Common myeloid progenitor, CD34-positive (primary cell): ENCODE measurements around the gene CD300LD.
"Not testable (repeated sequence)": the region's sequence is repeated elsewhere in the genome, so short reads cannot be mapped to it uniquely, and the experiment has no call there.

Source experiments
- CTCF ChIA-PET: fragments of 350-600 bp; sonication (Branson Sonifier 250); formaldehyde crosslinking; loops from one replicate; lab custom pipeline; 2021; ENCODE audit warnings: antibody characterized with exemption; lab: Charles Lee
- POLR2A ChIA-PET: fragments of 350-600 bp; sonication (Branson Sonifier 250); formaldehyde crosslinking; loops from one replicate; lab custom pipeline; 2021; ENCODE audit warnings: antibody characterized with exemption; lab: Charles Lee
- DNase-seq, 3 donors: peaks; one replicate each; pipeline versions ENCODE4 v3.0.0 to v3.0.0-alpha.2; 2013
- H3K27ac ChIP-seq, 2 experiments: 1 replicate in 1 of 2; 2 replicates in 1 of 2; pipeline ENCODE4 v1.7.0; 2013; ENCODE audit warnings: inconsistent platforms in 2 of 2, low read length in 2 of 2, mild to moderate bottlenecking in 2 of 2, low read depth in 1 of 2, moderate library complexity in 1 of 2; ENCODE audit not compliant: severe bottlenecking in 2 of 2, insufficient read depth in 1 of 2, poor library complexity in 1 of 2
- H3K27me3 ChIP-seq, 5 experiments: replicated peaks in 2 of 5; 1 replicate in 3 of 5; 2 replicates in 2 of 5; pipeline versions ENCODE4 v1.6.1 to v1.7.0; 2013; ENCODE audit warnings: low read length in 4 of 5, mild to moderate bottlenecking in 2 of 5, moderate library complexity in 2 of 5, inconsistent platforms in 1 of 5; ENCODE audit not compliant: insufficient read depth in 5 of 5, control insufficient read depth in 4 of 5
- H3K36me3 ChIP-seq, 4 experiments: 1 replicate in 2 of 4; 2 replicates in 2 of 4; pipeline versions ENCODE4 v1.6.1 to v1.7.0; 2013; ENCODE audit warnings: low read length in 3 of 4, control low read depth in 1 of 4, mild to moderate bottlenecking in 1 of 4; ENCODE audit not compliant: control insufficient read depth in 4 of 4, insufficient read depth in 4 of 4
- H3K4me1 ChIP-seq, 4 experiments: 1 replicate in 3 of 4; 2 replicates in 1 of 4; pipeline versions ENCODE4 v1.6.1 to v1.7.1; 2013; ENCODE audit warnings: low read length in 3 of 4, mild to moderate bottlenecking in 3 of 4, control low read depth in 1 of 4, inconsistent platforms in 1 of 4, moderate library complexity in 1 of 4; ENCODE audit not compliant: control insufficient read depth in 4 of 4, insufficient read depth in 4 of 4; ENCODE audit errors: control extremely low read depth in 1 of 4
- H3K4me3 ChIP-seq, 7 experiments: 1 replicate in 4 of 7; 2 replicates in 3 of 7; pipeline versions ENCODE4 v1.5.1 to v1.7.0; 2013; ENCODE audit warnings: mild to moderate bottlenecking in 7 of 7, low read length in 6 of 7, moderate library complexity in 6 of 7, inconsistent platforms in 2 of 7, low read depth in 2 of 7, control low read depth in 1 of 7; ENCODE audit not compliant: insufficient read depth in 4 of 7, control insufficient read depth in 1 of 7; ENCODE audit errors: extremely low read depth in 1 of 7
- H3K9me3 ChIP-seq, 5 experiments: 1 replicate in 4 of 5; 2 replicates in 1 of 5; pipeline versions ENCODE4 v1.6.1 to v1.7.1; 2013; ENCODE audit warnings: low read length in 4 of 5, mild to moderate bottlenecking in 2 of 5, inconsistent platforms in 1 of 5, low read depth in 1 of 5, moderate library complexity in 1 of 5; ENCODE audit not compliant: control insufficient read depth in 4 of 5, insufficient read depth in 2 of 5; ENCODE audit errors: control extremely low read depth in 1 of 5
- WGBS: methylation state at CpG from one replicate; pipeline ENCODE4 v1.1.5; 2013; ENCODE audit not compliant: insufficient coverage; 5-methylcytosine and 5-hydroxymethylcytosine counted together

CD300LD gene

DNA sequence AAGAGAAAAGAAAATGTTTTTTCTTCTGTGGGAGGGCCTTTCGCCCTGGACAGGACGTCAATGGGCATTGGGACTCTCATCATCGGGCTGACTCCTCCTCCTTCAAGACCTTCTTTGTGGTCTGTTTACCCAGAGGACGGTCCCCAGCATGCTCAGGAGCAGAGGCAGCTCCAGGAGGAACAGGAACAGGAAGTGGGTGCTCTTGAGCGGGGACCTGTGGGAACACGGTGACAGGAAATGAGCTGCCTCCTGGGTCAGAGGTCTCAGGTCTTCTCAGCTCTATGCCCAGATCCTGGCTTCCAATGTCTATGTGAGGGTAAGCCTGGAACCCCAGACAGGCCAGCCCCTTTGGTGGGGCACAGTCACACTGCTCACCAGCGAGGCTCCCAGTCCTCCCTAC, 12.2 kb downstream of the CD300LD start:
- Histone ChIP-seq H3K4me1 (peaks cover 0 to 9% (median 8%) of the 10 kb centered on the region in 4 experiments), H3K9me3 (peaks cover 0 to 7% (median 5%) of the 10 kb centered on the region in 5 experiments), H3K27ac (no peak overlapping the region), H3K27me3 (peaks cover 0 to 2% (median 0%) of the 10 kb centered on the region in 5 experiments), H3K36me3 (no peaks in the 10 kb centered on the region), H3K4me3 (peak overlapping the region in 1 of 7 experiments; percentile 11)
- DNase-seq: no peak
- CTCF ChIA-PET: interaction anchor here (0.8 to 1.0 kb wide), 2 partner anchors 31 to 123 kb away, joined by 3 read pairs; no protein-coding TSS in a partner anchor
- POLR2A ChIA-PET: no interaction called here
- WGBS: 42% methylated on average over 5 of the region's 7 CpGs

DNA sequence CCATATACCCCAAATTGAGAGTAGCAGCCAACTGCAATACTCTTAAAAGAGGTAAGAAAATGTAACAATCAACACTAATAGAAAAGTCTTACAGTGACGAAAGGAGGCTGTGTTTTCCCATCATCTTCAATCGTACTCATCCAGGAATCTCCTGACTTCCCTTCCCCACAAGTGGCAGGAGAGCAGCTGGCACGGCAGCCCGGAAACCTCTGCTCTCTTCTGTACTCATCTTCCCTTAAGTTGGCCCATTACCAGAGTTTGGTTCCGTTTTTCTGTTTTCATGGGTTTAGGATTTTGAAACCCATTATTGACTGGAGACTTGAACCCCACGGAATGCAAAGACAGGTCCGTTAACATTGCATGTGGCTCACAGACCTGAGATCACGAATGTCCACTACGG, 13.1 kb downstream of the CD300LD start:
- no peaks in the 10 kb centered on the region for H3K9me3 ChIP-seq
- 86% methylated on average over 6 of the region's 9 CpGs for WGBS
- ChIA-PET CTCF (interaction anchor here (0.7 to 1.2 kb wide), 4 partner anchors 13 to 122 kb away, joined by 3 to 4 read pairs (median 3); no protein-coding TSS in a partner anchor), POLR2A (no interaction called here)
- H3K36me3 ChIP-seq: no peaks in the 10 kb centered on the region
- H3K27me3 ChIP-seq: no peaks in the 10 kb centered on the region
- peaks cover 0 to 9% (median 8%) of the 10 kb centered on the region in 4 experiments for H3K4me1 ChIP-seq
- DNase-seq: no peak
- no peak overlapping the region for H3K4me3 ChIP-seq
- no peak overlapping the region for H3K27ac ChIP-seq

DNA sequence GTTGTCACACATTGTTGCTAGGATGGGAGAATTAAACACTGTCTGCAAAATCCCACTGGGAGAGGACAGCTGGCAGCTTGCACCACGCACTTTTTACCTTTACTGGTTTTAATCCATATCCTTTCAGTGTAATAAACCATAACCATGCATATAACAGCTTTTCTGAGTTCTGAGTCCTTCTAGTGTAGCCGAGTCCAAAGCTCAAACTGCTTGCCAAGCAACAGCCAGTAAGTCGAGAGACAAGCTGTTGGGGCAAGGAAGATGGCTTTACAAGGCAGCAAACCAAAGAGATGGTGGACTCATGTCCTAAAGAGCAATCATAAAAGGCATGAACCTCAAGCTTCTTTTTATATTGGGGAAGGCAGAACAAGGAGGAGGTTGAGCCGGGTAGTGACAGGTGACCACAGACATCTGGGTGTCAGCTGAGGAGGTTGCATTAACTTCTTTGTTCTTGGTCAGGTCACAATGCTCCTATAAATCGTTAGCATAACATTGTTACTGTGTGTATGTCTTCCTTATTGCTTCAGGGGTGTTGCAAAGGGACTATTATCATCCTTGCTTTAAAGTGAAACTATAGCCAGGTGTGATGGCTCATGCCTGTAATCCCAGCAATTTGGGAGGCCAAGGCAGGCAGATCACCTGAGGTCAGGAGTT, 17.5 kb downstream of the CD300LD start:
- H3K4me1 ChIP-seq: peaks cover 0 to 10% (median 7%) of the 10 kb centered on the region in 4 experiments
- ChIA-PET CTCF (interaction anchor here (1.3 to 1.7 kb wide), 4 partner anchors 9 to 29 kb away, joined by 3 to 6 read pairs (median 5); no protein-coding TSS in a partner anchor), POLR2A (no interaction called here)
- WGBS: 95% methylated on average over 4 of the region's 5 CpGs
- DNase-seq: no peak
- no peaks in the 10 kb centered on the region for H3K36me3 ChIP-seq
- H3K9me3 ChIP-seq: no peaks in the 10 kb centered on the region
- peaks cover 0 to 8% (median 0%) of the 10 kb centered on the region in 5 experiments for H3K27me3 ChIP-seq
- H3K4me3 ChIP-seq: no peak overlapping the region
- no peak overlapping the region for H3K27ac ChIP-seq

DNA sequence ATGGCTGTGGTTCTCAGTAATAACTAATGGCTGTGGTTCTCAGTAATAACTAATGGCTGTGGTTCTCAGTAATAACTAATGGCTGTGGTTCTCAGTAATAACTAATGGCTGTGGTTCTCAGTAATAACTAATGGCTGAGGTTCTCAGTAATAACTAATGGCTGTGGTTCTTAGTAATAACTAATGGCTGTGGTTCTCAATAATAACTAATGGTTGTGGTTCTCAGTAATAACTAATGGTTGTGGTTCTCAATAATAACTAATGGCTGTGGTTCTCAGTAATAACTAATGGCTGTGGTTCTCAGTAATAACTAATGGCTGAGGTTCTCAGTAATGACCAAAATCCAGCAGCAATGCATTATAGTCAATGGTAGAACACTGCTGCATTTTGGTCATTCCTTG, 18.4 kb downstream of the CD300LD start:
- not testable (repeated sequence) for H3K4me3 ChIP-seq, H3K36me3 ChIP-seq, DNase-seq, H3K27ac ChIP-seq, H3K27me3 ChIP-seq, H3K9me3 ChIP-seq
- CTCF ChIA-PET: interaction anchor here (1.3 to 1.7 kb wide), 4 partner anchors 8 to 41 kb away, joined by 4 to 6 read pairs (median 5); no protein-coding TSS in a partner anchor
- POLR2A ChIA-PET: interaction anchor here (0.6 kb wide), 1 partner anchor 228 kb away, joined by 3 read pairs; no protein-coding TSS in a partner anchor
- H3K4me1 ChIP-seq: peaks cover 0 to 17% (median 15%) of the 10 kb centered on the region in 4 experiments

DNA sequence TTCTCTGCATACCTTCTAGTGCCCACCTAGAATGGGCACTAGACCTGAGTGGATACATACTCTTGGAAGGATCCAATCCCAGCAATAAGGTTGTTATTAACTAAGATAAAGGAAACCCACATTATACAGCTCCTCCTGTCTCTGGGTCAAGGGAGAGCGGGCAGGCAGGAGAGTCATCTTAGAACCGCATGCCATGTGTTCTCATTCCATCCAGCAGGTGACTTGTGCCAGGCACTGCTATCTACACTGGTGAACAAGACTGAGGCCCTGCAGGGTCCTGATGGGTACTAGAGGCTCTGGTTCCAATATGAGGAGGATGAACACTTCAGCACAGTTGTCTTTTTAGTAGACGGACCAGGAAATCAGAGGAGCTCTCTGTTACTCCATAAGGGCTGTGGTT, 18.9 kb downstream of the CD300LD start:
- H3K4me1 ChIP-seq: peaks cover 0 to 20% (median 17%) of the 10 kb centered on the region in 4 experiments
- H3K36me3 ChIP-seq: no peaks in the 10 kb centered on the region
- no peaks in the 10 kb centered on the region for H3K9me3 ChIP-seq
- POLR2A ChIA-PET: interaction anchor here (0.6 kb wide), 1 partner anchor 228 kb away, joined by 3 read pairs; no protein-coding TSS in a partner anchor
- CTCF ChIA-PET: interaction anchor here (1.1 to 1.3 kb wide), 4 partner anchors 17 to 41 kb away, joined by 3 to 5 read pairs (median 4); no protein-coding TSS in a partner anchor
- no peak overlapping the region for H3K27ac ChIP-seq
- WGBS: 100% methylated on average over 3 of the region's 3 CpGs
- no peak for DNase-seq
- H3K27me3 ChIP-seq: peaks cover 0 to 8% (median 0%) of the 10 kb centered on the region in 5 experiments
- H3K4me3 ChIP-seq: no peak overlapping the region

DNA sequence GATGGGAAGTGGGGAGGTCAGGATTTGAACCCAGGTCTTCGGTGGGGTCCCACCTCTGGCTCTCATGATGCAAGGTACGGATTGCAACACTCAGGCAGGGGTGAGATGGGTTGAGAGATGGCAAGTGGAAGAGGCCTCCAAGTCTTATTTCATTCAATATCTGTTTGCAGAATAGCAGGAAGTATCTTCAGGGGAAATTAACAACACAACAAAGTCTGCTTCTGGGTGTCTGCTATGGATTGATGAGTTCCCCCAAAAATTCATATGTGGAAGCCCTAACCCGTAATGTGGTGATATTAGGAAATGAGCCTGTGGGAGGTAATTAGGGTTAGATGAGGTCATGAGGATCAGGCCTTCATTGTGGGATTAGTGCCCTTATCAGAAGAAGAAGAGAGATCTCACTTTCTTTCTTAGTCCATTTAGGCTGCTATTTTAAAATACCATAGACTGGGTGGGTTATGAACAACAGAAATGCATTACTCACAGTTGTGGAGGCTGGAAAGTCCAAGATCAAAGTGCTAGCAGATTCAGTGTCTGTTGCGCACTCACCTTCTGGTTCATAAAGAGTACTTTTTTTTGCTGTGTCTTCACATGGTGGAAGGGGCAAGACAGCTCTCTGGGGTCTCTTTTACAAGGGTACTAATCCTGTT, 20.3 kb downstream of the CD300LD start:
- Histone ChIP-seq H3K27me3 (peaks cover 0 to 8% (median 0%) of the 10 kb centered on the region in 5 experiments), H3K4me1 (peaks cover 0 to 30% (median 19%) of the 10 kb centered on the region in 4 experiments), H3K27ac (no peak overlapping the region), H3K4me3 (no peak overlapping the region), H3K9me3 (no peaks in the 10 kb centered on the region), H3K36me3 (no peaks in the 10 kb centered on the region)
- 100% methylated on average over 3 of the region's 4 CpGs for WGBS
- ChIA-PET CTCF (interaction anchor here (1.4 kb wide), 1 partner anchor 83 kb away, joined by 5 read pairs; no protein-coding TSS in a partner anchor), POLR2A (no interaction called here)
- DNase-seq: no peak
